Measurements from ENCODE around the gene BEST2.

BEST2 gene

DNA sequence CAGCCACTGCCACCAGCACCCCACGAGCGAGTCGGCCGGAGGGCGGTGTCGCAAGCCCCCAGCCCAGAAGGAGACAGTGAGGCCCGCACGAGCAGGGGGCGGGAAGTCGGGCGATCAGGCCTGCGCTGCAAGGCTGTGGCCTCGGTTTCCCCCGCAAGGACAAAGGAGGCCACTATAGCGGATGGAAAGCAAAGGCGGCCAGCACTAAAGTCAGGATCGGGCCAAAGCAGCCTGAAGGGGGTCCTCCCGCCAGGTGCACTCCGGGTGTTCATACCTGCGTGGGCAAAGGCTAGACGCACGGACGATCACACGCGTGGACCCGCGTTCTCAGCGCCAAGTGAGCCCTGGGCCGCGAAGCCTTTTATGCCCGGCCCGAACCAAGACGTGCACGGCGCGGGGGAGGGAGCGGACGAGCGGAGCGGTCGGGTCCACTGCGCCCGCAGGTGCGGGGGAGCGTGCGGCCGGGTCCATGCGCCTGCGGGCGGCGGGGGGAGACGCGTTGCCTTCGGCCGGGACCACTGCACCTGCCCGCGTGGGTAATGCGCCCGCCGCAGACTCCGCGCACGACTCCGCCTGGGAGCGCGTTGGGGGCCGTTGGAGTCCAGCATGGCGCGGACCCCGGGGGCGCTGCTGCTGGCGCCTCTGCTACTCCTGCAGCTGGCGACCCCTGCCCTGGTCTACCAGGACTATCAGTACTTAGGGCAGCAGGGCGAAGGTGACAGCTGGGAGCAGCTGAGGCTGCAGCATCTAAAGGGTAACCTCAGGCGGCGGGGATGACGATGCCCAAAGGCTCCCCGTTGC lies 50.1 kb downstream of the BEST2 start, which contains the start of the genes PRDX2 and THSD8:
PRDX2 (minus strand) TSS at position 335 of the 801 bp plus-strand sequence. CDS start 539 bp downstream, outside the sequence.
THSD8 (plus strand) TSS at position 604 of the 801 bp plus-strand sequence; CDS start at position 607, 3 bp downstream.
- DNase-seq = peak; percentile 68 to 81

DNA sequence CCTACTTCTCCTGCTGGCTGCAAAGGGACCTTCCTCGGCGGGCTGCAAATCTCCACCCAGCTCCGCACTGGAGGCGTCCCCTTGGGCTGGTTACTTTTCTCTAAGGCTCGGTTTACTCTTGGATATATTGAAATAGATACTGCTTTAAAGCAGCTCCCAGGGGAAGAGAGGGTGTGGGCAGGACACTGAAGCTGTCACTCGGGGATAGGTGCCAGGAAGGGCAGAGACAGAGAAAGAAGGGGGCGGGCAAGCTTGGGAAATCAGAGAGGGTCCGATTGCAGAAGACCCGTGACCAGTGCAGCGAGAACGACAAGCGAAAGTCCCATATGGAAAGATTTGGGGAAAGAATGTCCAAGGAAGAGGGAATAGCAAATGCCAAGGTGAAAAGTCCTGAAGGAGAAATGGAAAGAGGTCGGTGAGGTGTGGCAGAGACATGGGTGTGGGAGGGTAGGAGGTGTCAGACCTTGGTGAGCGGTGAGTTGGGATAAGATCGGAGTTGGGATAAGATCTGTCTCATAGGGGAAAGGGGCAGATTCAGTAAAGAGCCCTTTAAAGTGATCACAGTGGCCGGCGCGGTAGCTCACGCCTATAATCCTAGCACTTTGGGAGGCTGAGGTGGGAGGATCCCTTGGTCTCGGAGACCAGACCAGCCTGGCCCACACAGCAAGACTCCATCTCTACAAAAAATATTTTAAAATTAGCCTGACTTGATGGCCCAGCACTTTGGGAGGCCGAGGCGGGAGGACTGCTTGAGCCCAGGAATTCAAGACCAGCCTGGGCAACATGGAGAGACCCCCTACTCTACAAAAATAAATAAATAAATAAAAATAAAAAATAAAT lies 50.9 kb downstream of the BEST2 start:
- DNase-seq = no peak

DNA sequence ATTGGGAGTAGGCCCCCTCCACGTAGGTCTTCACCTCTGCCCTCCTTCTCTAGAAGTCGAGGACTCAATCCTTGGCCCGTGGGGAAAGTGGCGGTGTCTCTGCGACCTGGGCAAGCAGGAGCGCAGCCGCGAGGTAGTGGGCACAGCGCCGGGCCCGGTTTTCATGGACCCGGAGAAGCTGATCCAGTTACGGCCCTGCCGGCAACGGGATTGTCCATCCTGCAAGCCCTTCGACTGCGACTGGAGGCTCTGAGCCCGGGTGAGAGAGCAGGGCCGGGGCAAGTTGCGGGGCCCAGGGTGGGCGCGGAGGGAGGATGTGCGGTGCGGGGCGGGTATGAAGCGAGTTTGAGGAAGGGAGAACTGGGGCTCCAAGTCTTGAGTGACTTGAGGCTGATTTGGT lies 52.5 kb downstream of the BEST2 start:
- DNase-seq = no peak

DNA sequence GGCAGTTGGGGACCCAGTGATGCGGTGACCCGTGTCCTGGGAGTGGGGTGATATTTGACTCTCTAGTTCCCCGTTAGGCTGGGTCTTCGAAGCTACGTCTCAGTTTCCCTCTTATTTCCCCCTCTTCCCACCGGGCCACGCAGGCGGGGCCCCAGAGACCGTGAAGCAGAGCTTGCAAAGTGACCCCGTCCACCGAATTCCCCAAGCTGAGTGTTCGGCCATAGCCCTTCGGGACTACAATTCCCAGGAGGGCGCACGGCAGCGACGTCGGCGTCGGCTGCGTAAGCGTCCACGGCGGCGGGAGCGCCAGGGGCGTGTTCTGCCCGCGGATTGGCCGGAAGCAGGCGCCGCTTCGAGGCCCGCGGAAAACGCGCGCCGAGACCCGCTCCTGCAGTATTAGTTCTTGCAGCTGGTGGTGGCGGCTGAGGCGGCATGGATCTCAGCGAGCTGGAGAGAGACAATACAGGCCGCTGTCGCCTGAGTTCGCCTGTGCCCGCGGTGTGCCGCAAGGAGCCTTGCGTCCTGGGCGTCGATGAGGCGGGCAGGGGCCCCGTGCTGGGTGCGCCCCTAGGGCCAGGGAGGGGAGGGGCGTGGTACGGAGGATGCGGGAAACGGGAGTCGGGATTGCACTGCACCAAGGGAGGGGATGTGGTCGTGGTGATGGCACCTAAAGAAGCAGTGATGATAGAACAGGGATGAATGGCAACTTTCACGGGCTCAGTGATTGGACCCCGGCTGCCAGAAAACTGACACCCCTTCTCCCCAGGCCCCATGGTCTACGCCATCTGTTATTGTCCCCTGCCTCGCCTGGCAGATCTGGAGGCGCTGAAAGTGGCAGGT lies 54.9 kb downstream of the BEST2 start, which contains the start of gene RNASEH2A:
RNASEH2A (plus strand) TSS at position 343 of the 840 bp plus-strand sequence; CDS start at position 433, 90 bp downstream.
- DNase-seq = peak; percentile 87 to 88

Data from stimulated activated CD4-positive, alpha-beta T cell treated with anti-CD3 and anti-CD28 coated beads, Interleukin-2, amount 100 ng/mL, for 48 hours (primary cell).